HG02759 (cell line): ENCODE data around the gene SLC31A1.
A peak's percentile ranks its signal among the peaks of the same experiment; 100 is the strongest.

Experiments
- ATAC-seq: cut with Tn5 transposase; IDR thresholded peaks from one replicate; pipeline ENCODE4 v1.9.1; 2021; ENCODE audit warnings: mild to moderate bottlenecking, moderate library complexity; ENCODE audit not compliant: unreplicated experiment

The SLC31A1 gene

DNA sequence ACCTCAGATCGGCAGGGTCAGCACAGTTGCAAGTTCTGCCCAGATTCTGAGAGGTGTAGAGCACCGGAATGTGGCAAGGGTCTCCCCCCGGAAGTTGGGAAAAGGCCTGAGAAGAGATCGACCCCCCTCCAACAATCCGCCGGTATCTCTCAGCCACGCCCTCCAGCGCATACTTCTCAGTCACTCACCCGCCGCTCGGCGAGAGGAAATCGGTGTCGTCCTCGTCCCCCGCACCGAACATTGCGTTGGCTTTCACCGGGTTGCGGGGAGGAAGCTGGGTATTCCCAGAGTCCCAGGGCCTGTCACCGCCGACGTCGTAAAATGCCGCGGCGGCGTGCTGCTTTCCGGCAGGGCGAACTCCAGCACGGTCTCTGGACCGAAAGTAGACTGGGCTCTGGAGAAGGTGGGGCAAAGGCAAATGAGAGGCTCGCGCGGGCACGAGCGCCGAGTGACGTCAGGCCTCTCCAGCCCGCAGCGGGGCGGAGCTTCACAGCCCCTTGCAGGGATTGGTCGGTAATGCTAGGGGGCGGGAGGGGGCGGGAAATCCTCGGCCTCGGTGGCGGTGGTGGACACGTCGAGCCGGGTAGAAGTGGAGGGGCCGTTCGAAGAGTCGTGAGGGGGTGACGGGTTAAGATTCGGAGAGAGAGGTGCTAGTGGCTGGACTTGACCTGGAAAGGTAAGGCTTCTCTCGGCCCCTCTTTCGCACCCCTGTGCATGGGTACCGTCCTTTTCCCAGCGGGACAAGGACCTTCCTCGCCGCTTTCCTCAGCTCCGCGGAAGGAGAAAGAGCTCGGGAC lies at the start of gene SLC31A1, which contains the start of gene FKBP15:
Gene SLC31A1, plus strand, starts transcription at position 542 of the 797 bp plus-strand sequence. CDS start 34,605 bp downstream, outside the sequence.
Gene FKBP15, minus strand, starts transcription at position 275 of the 797 bp plus-strand sequence. Its CDS starts 34 bp downstream, at position 241.
- peak; percentile 90 for ATAC-seq

DNA sequence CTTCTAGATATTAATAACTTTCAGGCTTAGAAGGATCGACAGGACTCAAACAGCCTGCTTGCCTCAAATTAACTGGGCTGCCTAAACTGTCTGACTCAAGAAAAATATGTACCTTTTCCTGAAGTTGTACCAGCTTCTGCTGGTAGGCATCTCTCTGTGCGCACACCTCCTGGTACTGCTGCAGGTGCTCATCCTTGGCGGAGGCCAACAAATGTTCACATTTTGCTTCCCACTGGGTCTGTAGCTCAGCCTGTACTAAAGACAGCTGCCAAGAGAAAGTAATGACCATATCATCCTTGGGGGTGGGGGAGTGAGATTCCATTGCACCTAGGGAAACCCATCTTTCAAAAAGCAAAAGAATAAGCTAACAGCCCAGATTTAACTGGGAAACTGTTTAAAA lies 48.0 kb upstream of the SLC31A1 start:
- ATAC-seq: no peak

DNA sequence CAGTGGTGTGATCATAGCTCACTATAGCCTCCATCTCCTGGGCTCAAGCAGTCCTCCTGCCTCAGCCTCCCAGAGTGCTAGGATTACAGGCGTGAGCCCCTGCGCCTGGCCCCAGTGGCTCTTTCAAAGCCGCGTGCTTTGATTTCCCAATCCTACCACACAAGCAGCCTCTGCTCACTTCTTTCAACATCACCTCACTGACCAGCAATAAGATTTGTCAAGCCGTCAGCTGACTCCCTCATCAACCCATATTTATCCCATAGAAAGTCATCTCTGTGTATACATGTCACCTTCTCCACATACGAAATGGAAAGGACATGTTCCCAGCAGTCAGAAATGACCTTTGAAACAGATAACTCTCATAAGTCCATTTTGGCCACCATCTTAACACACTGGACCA lies 44.5 kb upstream of the SLC31A1 start:
- ATAC-seq: no peak

DNA sequence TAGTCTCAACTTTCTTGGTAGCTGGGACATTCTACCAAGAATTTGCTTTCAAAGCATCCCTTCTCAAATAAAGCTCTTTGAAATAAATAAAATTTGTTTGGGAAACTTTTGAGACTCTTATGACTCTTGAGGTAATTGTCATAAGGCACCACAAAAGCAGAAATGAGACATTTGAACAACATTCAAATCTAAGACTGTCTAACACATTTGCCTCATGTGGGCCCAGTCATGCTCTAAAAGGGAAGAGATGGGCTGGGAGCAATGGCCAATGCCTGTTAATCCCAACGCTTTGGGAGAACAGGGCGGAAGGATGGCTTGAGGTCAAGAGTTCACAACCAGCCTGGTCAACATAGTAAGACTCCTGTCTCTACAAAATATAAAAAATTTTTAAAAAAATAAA lies 44.1 kb upstream of the SLC31A1 start:
- no peak for ATAC-seq

DNA sequence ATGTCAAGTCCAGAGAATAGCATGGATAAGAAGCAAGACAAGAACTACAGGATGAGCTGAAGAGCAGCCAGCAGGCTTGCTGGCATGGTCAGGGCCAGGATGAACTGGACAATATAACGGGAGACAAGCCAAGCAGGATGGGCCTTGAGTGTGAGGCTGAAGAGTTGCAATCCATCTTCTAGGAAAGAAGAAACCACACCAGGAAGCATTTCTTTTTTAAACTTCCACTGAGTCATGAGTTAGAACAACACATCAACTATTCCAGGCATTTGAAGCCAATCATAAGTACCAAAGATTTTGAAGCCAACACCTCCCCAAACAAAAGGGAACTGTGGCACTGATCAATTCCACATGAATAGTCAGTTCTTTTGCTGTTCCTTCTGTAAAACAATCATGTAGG lies 43.3 kb upstream of the SLC31A1 start:
- no peak for ATAC-seq

DNA sequence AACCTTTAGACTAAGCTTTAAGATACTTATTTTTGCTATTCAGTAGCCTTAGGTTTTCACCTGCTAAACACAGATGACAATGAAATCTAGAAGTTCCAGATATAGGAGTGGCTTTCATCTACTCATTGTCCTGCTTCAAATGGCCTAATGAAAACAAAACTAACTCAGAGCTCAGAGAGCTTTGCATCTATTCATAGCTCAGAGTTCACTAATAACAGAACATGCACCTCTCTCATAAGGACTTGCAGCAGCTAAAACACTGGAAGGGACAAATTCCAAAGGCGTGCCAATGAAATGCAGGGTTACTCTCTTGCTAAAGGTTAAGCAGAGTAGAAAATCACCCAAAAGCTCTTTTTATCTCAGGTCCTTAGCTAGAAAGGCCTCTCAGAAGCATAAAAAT lies 41.5 kb upstream of the SLC31A1 start:
- ATAC-seq: no peak

DNA sequence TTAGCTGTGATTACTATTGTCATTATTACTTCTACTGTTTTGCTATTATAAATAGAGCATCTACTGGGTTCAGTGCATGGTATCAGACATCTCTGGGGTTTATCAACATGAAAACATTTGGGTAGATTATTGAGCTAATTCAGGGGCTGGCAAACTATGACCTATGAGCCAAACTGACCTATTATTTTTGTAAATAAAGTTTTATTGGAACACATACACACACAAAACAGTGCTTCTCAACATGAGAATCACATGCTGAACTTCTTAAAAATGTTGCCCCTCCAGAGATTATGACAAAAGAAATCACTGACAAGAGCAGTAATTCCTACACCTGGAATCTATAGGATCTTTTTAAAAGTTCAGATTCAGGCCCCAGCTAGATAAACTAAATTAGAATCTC lies 40.2 kb upstream of the SLC31A1 start:
- no peak for ATAC-seq

DNA sequence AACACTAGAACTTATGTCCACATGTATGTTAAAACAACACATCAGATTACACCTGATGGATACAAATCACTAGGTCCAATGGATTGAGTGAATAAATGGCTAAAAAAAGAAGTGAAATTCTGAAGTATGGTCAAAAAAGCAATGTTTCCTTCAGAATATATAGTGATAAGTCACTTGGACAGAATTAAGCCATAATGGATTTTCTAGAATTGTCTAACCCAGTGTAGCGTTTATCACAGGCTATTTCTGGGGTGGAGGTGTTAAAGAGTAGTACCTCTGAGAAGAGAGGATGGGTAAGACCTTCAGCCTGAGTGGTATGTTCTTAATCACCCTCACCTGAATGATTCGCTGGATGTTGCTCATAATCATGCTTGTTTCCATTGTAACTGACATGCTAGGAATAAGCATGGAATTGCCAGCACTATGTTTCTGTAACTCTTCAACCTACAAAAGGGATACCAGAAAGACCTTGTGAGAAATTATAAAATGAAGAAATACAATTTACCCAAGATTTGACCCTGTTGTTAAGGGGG lies 37.3 kb upstream of the SLC31A1 start:
- no peak for ATAC-seq

DNA sequence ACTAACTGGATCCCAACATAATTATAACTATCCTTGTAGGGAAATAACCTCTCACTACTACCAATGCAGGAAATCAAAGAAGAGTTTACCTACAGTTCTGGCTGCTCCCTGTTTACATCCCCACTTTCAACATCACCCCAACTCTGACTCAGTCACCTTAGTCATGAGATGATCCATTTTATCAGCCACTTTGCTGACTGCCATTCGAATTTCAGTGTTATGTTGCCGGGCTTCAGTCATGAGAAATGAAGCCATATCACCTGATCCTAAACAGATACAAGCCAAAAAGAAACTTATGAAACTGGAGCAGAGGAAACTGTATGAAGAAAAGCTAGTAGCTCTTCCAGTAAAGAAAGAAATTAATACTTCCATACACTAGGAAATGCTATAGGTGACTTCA lies 36.8 kb upstream of the SLC31A1 start:
- no peak for ATAC-seq

DNA sequence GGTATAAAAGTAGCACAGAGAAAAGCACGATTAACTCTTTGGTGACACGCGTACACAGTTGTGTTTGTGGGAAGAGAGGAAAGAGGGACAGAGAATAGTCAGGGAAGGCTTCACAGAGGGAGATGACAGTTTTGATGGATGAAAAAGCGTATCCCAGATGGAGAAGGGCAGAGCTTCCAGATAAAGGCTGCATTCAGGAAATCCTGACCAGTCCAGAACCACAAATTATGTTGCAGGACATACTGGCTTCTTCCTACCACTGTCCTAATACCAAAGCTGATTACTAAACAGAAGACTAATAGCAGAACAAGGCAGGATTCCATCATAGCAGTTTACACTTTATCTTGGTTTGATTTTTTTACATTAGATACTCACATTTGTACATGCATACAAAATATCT lies 36.1 kb upstream of the SLC31A1 start:
- ATAC-seq: no peak

DNA sequence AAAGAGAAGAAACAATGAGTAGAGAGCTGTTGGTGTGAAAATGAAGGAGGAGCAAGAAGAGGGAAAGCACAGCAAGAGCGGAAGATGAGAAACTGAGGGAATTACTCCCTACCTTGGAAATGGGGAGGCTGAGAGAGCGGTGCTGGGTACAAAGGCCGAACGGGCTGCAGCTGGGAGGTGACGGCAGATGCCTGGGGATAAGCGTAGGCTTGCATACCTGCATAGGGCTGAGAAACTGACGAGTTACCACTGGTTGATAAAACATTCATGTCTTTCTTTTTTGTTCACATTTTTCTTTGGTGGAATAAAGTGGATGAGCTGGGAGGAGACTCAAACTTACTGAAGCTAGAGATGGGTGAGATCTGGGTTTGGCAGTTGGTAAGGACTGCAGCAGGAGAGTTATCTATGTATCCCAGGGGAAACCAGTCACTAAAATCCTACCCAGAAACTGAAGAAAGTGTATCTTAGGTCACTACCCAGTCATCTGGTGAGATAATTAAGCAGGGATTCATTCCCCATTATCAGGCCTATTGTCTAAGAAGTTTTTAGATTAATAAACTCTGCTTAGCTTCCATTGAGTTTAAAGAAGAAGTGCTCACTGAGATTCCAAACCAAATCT lies 35.1 kb upstream of the SLC31A1 start:
- no peak for ATAC-seq

DNA sequence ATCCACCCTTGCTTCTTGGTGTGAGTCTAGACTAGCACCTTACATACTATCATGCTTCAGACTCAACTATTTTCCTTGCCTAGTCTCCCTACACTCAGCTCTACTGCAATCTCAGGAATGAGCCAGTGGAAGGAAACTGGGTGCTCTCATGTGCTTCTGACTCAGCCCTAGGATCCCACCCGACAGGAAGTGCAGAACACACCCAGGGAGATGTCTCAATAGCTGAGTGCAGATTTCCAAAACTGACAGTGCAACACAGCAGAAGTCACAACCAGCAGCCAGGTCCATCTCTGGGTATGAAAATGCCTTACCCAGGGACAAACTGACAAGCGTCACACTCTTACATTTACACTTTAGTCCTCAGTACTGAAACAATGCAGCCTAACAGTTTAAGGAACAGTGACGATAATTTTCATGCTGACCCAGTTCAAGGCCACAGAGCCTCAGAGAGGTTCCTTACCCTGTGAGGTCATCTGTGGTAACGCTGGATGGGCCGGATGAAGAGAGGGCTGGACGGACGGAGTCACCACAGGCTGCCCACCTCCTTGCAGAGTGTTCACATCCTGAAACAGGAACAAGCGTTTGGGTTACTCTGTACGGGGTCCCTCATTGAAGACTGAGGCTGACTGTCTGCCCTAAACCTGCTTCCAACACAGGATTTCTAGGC lies 33.3 kb upstream of the SLC31A1 start:
- no peak for ATAC-seq

DNA sequence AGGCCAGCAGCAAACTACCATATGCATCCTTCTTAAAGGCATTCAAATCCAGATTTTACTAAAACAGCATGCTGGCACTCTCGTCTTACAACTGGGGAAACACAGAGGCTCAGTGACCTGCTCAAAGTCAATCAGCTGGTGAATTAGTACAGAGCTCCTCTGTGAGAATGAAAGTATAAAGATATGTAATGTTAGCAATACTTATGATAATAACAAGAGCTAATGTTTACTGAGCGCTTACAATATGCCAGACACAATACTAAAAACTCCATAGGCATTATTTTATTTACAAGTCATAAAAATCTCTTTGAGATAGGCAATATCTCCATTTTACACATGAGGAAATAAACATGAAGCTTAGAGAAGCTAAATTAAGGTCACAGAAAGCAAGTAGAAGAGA lies 28.9 kb upstream of the SLC31A1 start:
- ATAC-seq: no peak

DNA sequence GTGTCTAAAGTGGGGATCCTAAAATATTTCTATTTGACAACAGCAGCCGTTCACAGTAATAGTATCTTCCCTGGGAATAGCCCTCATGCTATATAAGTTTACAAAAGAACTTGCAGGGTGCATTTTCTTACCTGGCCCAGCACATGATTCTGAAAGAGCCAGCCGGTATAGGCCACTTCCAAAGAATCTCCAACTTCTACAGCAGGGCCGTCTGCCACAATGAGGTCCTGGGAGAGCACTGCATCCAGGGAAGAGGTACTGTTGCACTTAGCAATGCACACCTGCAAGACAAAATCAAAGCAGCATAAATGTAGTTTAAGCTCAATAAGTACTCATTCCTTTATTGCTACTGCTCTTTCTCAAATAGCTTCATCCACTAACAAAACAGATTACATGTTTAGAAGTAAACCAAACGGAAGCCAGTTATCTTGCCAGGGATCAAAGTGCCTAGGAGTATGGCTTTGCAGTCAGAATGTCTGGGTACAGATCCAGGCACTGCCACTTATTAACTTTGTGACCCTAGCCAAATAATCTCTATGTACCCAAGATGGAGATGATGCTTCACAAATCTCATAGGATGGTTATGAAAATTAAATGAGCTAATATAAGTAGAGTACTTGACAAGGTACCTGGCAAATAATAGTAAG lies 21.5 kb upstream of the SLC31A1 start:
- ATAC-seq: no peak

DNA sequence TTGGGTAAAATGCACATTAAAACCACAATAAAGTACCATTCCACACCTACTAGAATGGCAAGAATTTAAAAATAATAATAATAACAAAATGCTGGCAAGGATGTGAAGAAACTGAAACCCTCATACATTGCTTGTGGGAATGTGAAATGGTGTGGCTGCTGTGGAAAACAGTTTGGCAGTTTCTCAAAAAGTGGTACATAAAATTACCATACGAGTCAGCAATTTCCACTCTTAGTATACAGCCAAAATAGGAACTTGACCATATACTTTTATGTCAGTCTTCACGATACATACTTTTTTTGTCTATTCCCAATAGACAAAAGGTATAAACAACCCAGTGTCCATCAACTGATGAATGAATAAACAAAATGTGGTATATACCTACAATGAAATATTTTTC lies 15.9 kb upstream of the SLC31A1 start:
- no peak for ATAC-seq

DNA sequence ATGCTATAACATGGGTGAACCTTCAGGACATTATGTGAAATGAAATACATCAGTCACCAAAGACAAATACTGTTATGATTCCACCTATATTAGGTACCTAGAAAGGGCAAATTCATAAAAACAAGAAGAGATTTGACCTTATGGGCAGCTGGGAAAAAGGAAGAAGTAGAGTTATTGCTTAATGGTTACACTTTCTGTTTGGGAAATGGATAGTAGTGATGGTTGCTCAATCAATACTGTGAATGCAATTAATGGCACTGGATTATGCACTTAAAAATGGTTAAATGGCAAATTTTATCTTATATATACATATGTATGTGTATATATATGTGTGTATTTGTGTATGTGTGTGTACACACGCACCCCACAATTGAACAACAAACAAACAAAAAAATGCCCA lies 15.5 kb upstream of the SLC31A1 start:
- ATAC-seq: no peak

DNA sequence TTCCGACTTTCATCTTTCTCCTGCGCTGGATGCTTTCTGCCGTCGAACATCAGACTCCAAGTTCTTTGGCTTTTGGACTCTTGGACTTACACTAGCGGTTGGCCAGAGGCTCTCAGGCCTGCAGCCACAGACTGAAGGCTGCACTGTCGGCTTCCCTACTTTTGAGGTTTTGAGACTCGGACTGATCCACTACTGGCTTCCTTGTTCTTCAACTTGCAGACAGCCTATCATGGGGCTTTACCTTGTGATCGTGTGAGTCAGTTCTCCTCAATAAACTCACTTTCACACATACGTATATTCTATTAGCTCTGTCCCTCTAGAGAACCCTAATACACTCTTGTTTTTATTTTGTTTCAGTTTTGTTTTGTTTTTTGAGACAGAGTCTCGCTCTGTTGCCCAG lies 10.5 kb upstream of the SLC31A1 start:
- ATAC-seq: no peak

DNA sequence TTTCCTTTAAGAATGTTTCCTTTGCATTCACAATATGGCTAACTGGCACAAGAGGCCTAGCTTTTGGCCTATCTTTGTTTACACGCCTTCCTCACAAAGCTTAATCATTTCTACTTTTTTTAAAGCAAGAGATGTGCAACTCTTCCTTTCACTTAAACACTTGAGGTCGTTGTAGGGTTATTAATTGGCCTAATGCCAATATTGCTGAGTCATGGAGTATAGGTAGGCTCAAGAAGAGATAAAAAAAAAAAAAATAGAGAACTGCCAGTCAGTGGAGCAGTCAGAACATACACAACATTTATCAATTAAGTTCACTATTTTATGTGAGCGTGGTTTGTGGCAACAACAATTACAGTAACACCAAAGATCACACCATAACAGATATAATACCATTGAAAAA lies 6.2 kb upstream of the SLC31A1 start:
- ATAC-seq: no peak

DNA sequence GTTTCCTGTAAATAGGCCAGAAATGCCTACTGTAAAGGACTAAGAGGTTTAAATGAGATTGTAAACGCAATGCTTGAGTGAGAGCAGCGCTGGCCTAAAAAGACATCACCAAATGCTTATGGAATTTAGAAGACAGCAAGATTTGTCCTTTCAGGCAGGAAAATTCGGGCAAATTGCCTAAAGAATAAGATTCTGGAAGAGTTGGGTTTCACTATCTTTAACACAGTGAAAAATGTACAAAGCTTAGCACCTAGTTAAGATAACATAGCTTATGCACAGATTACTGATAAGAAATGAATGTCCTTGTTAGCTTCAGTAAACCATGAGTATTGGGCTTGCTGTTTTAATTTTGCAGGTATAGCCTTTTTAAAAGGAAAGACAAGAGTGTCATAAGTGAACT lies 4.9 kb upstream of the SLC31A1 start:
- no peak for ATAC-seq

DNA sequence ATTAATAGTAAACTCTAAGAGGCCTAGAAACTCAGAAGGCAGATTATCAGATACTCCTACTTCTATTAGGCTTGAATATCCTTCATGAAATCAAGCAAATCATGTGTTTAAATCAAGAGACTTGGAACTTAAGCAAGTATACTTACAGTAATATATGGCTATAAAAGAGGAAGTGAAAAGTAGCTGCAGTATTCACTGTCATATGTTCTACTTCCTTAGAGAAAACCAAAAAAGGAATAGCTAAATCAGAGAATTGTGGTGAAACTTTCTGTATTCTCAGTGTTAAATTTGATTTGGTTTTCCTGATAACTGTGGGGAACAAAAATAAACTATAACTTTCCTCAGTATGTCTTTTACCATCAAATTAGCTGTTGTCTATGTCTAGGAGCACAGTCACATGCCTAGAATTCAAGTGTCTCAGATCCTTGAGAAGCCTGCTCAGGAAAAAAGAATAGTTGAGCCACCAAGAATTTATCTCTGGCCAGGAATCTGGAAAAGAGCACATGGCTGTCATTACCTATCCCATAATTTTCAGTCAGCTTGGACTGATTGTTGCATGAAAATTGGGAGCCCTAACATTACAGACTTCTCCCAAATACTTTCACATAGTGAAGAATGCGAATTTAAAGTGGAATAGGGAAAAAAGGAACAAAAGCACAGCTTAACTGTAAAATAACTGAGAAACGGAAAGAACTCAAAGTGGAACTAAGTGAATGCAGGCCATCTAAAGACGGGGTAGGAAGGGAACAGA lies 2.0 kb upstream of the SLC31A1 start:
- no peak for ATAC-seq

DNA sequence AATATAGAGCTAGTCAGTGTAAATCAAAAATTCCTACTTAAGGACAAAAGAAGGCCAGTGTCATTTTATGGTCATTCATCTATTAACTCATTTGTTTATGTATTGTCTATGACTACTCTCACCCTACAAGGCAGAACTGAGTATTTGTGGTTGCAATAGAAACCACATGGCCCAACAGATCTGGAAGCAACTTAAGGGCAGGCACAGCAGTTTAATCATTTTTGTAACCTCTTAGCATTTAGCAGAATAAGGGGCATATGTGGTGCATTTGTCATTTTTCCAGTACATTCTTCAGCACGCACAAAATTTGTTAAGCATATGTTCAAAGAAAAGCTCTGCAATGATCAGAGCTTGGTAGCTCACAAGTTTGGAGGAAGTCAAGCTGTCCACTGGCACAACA lies 1.4 kb upstream of the SLC31A1 start:
- peak; percentile 54 for ATAC-seq
